Smooth muscle cell (in vitro differentiated cells): ENCODE results near the gene C16orf74. TPM values are rescaled to one million over a fixed set of nuclear protein-coding genes. Genes with fewer than 3 reads are reported as not detected.

Source experiments
- DNase-seq: peaks from one replicate; lab custom pipeline; 2025; ENCODE audit not compliant: unreplicated experiment; lab: John Stamatoyannopoulos, UW
- H2AFZ ChIP-seq: fragments of 200-600 bp; sonication (generic); 2 replicates; pipeline ENCODE4 v1.6.0; 2016; ENCODE audit warnings: antibody characterized with exemption, low read depth, mild to moderate bottlenecking
- H3F3A ChIP-seq: fragments of 200-600 bp; sonication (generic); 2 replicates; pipeline ENCODE4 v1.6.0; 2017; ENCODE audit warnings: antibody characterized with exemption, low read depth
- H3K27ac ChIP-seq: fragments of 200-600 bp; sonication (generic); 2 replicates; pipeline ENCODE4 v1.5.1; 2016; ENCODE audit warnings: low read depth, mild to moderate bottlenecking
- H3K27me3 ChIP-seq: fragments of 200-600 bp; sonication (generic); 2 replicates; pipeline ENCODE4 v1.6.1; 2016; ENCODE audit warnings: low read depth, mild to moderate bottlenecking
- H3K36me3 ChIP-seq: fragments of 200-600 bp; sonication (generic); 2 replicates; pipeline ENCODE4 v1.5.1; 2016; ENCODE audit warnings: low read depth
- H3K4me1 ChIP-seq: fragments of 200-600 bp; sonication (generic); 2 replicates; pipeline ENCODE4 v1.5.1; 2016; ENCODE audit warnings: low read depth
- H3K4me2 ChIP-seq: fragments of 200-600 bp; sonication (generic); 2 replicates; pipeline ENCODE4 v1.6.0; 2016; ENCODE audit warnings: mild to moderate bottlenecking
- H3K4me3 ChIP-seq: fragments of 200-600 bp; sonication (generic); 2 replicates; pipeline ENCODE4 v1.5.1; 2016; ENCODE audit warnings: mild to moderate bottlenecking
- H3K79me2 ChIP-seq: fragments of 200-600 bp; sonication (generic); 2 replicates; pipeline ENCODE4 v1.6.0; 2016; ENCODE audit warnings: low read depth, mild to moderate bottlenecking
- H3K9ac ChIP-seq: fragments of 200-600 bp; sonication (generic); 2 replicates; pipeline ENCODE4 v1.6.0; 2016; ENCODE audit warnings: low read depth
- H3K9me3 ChIP-seq: fragments of 200-600 bp; sonication (generic); replicated peaks from 2 replicates; pipeline ENCODE4 v1.5.1; 2016; ENCODE audit warnings: low read depth
- H4K20me1 ChIP-seq: fragments of 200-600 bp; sonication (generic); 2 replicates; pipeline ENCODE4 v1.6.0; 2016; ENCODE audit warnings: low read depth
- WGBS: methylation state at CpG from one replicate; pipeline ENCODE4 v1.1.7; 2016; ENCODE audit warnings: low lambda C conversion rate; 5-methylcytosine and 5-hydroxymethylcytosine counted together
- polyA plus RNA-seq: library from polyadenylated mRNA; unstranded; fragments of >200 nt; fragmentation: Nextera tagmentation; extraction: Ambion mirVana; gene quantifications from 2 replicates; pipeline ENCODE4 v1.2.1, GENCODE V29; 2016
- total RNA-seq: library from RNA; depleted of rRNA; stranded (reverse); fragments of >200 nt; gene quantifications from 2 replicates; pipeline ENCODE4 v1.2.3, GENCODE V29; 2014
- TF ChIP-seq, protein P1 (sequence below): fragments of 200-600 bp; sonication (generic); IDR thresholded peaks from 2 replicates; pipeline ENCODE4 v1.5.1; 2017; ENCODE audit warnings: borderline replicate concordance, mild to moderate bottlenecking, antibody characterized with exemption; ENCODE audit not compliant: insufficient read depth, poor library complexity, severe bottlenecking

Gene C16orf74
- total and polyA plus RNA-seq, 2 experiments from 2014 or later: 0.31 to 1.7 TPM

DNA sequence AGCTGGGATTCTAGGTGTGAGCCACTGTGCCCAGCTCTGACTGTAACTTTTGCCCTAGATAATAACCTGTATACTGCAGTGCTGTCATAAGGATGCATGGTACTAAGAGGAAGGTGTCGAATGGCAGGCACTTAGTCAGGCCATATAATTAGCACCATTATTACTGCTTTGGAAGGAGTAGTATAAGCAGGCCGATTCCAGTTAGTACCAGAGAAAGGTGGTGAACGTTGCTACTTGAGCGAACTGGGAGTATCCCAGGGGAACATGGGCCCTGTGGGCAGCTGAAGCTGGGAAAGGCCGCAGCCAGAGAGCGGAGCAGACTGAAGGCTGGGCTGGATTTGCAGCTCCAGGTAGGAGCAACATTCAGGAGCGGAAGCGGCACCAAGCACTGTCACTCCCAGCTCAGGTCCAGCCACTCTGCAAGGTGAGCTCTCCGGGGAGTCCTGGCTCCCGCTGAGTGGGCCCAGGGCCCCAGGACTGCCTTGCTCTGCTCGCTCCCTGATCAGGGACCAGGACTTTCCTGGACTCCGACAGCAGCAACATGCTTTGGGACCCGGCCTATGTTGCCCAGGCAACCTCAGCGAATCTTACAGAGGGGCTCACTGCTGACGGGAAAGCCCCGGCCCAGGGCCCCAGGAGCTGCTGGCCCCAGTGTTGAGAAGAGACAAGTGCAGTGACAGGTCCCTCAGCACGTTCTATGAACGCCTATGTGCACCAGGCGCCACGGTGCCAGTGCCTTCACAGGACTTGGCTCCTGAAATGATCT, 28.6 kb downstream of the C16orf74 start:
- Histone ChIP-seq H3K4me3 (no peak overlapping the region), H3K79me2 (no peaks in the 10 kb centered on the region), H3K9ac (no peak overlapping the region), H3K27me3 (no peaks in the 10 kb centered on the region), H2AFZ (no peak overlapping the region), H3F3A (no peaks in the 10 kb centered on the region), H3K9me3 (no peaks in the 10 kb centered on the region), H3K27ac (no peak overlapping the region), H4K20me1 (no peaks in the 10 kb centered on the region), H3K4me2 (no peak overlapping the region), H3K36me3 (no peaks in the 10 kb centered on the region), H3K4me1 (no peaks in the 10 kb centered on the region)
- TF ChIP-seq, protein P1, sequence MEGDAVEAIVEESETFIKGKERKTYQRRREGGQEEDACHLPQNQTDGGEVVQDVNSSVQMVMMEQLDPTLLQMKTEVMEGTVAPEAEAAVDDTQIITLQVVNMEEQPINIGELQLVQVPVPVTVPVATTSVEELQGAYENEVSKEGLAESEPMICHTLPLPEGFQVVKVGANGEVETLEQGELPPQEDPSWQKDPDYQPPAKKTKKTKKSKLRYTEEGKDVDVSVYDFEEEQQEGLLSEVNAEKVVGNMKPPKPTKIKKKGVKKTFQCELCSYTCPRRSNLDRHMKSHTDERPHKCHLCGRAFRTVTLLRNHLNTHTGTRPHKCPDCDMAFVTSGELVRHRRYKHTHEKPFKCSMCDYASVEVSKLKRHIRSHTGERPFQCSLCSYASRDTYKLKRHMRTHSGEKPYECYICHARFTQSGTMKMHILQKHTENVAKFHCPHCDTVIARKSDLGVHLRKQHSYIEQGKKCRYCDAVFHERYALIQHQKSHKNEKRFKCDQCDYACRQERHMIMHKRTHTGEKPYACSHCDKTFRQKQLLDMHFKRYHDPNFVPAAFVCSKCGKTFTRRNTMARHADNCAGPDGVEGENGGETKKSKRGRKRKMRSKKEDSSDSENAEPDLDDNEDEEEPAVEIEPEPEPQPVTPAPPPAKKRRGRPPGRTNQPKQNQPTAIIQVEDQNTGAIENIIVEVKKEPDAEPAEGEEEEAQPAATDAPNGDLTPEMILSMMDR: no peak
- 89% methylated on average over 20 of the region's 20 CpGs for WGBS
- no peak for DNase-seq

DNA sequence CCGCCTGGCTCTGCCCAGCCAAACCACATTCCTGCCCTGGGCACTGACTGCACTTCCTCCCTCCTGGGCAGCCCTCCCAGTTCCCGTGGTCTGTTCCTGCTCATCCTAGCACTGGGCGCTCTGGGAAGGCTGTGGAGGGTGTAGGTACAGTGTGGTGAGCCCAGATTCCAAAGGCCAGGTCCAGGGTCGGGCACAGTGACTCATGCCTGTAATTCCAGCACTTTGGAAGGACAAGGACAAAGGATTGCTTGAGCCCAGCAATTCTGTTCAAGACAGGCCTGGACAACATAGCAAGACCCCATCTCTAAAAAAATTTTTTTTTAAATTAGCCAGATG, 30.6 kb downstream of the C16orf74 start:
- TF ChIP-seq, protein P1: no peak
- H3K4me3 ChIP-seq: no peak overlapping the region
- H3K9ac ChIP-seq: no peak overlapping the region
- no peaks in the 10 kb centered on the region for H3K9me3 ChIP-seq
- H3K27ac ChIP-seq: no peak overlapping the region
- H3K79me2 ChIP-seq: no peaks in the 10 kb centered on the region
- 85% methylated on average over 4 of the region's 4 CpGs for WGBS
- H3K4me1 ChIP-seq: peaks cover 9% of the 10 kb centered on the region
- H4K20me1 ChIP-seq: no peaks in the 10 kb centered on the region
- H3K4me2 ChIP-seq: no peak overlapping the region
- no peaks in the 10 kb centered on the region for H3F3A ChIP-seq
- no peak for DNase-seq
- no peak overlapping the region for H2AFZ ChIP-seq
- no peaks in the 10 kb centered on the region for H3K36me3 ChIP-seq
- no peaks in the 10 kb centered on the region for H3K27me3 ChIP-seq

DNA sequence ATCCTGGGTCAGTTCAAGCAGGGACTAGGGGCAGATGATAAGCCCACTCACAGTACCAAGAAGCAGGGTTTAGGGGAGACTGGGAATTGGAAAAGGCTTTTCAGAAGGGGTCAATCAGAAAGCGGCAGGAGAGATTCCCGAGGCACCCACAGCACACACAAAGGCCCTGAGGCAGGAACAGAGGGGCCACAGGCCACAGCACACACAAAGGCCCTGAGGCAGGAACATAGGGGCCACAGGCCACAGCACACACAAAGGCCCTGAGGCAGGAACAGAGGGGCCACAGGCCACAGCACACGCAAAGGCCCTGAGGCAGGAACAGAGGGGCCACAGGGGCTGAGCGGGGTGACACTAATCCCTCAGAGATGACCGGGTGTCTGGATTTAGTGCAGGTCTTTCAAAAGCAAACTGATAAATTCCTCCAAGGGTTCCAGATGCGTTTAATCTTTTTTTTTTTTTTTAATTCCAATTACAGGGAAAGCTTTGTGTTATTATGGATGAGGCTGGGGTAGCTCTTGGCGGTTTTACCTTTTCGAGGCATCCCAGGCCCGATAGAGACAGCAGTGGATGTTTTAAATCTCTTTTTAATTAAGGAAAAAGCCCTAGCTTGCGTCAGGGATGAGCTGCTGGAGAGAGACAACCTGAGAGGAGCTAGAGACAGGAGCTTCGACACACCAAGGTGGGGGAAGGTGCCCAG, 31.1 kb downstream of the C16orf74 start:
- H3K4me1 ChIP-seq: peaks cover 12% of the 10 kb centered on the region

More for the DNA sequence above, 31.1 kb downstream of the C16orf74 start:
- TF ChIP-seq, protein P1: no peak
- no peak for DNase-seq
- WGBS: 95% methylated on average over 11 of the region's 11 CpGs
- Histone ChIP-seq H3K4me3 (no peak overlapping the region), H4K20me1 (no peaks in the 10 kb centered on the region), H3F3A (no peaks in the 10 kb centered on the region), H3K27me3 (no peaks in the 10 kb centered on the region), H2AFZ (no peak overlapping the region), H3K9ac (no peak overlapping the region), H3K4me2 (no peak overlapping the region), H3K79me2 (no peaks in the 10 kb centered on the region), H3K9me3 (no peaks in the 10 kb centered on the region), H3K27ac (no peak overlapping the region), H3K36me3 (no peaks in the 10 kb centered on the region)
